ENCODE data around the gene ZBED2.

The ZBED2 gene

DNA sequence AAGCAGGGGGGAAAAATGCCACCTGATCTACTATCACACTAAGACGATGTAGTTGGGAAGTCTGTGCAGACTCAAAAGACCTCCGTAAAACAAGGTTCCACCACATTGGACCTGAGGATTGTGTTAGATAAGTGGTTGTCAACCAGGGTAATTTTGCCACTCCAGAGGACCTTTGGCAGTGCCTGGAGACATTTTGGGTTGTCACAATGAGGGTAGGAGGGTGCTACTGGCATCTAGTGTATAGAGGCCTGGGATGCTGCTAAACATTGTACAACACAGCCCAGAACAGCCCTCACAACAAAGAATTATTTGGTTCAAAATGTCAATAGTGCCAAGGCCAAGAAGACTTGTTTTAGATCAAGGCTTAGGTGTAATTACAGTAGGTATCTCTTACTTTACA, 14.6 kb upstream of the ZBED2 start:
- Histone ChIP-seq H3K27ac (no peak overlapping the region), H3K9me3 (ENCODE audit: low read depth, low read length) (no peaks in the 10 kb centered on the region), H3K36me3 (ENCODE audit: insufficient read depth, low read length) (no peaks in the 10 kb centered on the region), H3K9ac (ENCODE audit: insufficient read length) (no peak overlapping the region), H3K4me3 (no peak overlapping the region)
- TF ChIP-seq POLR2AphosphoS5 (IDR thresholded peaks at IDR 0.05; ENCODE audit: borderline replicate concordance, low read depth, low read length) (no peak), EZH2 (IDR thresholded peaks at IDR 0.05) (no peak), FOXP2 (optimal IDR thresholded peaks at IDR 0.05; ENCODE audit: control extremely low read depth, extremely low read length, insufficient read depth) (no peak)
- no peak for DNase-seq (ENCODE audit: low read depth, low spot score)

DNA sequence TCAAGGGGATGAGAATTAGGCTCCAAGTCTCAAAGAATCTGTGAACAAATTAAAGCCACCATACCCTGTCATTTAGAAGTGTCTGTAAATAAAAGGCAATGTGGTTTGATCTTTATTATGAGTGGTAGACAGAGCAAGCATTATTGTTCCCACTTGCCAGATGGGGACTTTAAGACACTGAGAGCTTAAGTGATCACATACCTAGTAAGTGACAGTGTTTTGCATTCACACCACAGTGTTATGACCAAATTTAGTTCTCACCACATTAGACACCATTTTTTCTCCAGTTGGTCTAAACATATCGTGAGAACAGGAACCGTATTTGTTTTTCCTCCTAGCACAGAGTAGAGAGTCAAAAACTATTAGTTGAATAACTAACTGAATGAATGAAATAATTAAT, 13.2 kb upstream of the ZBED2 start:
- no peak for TF ChIP-seq EZH2 (IDR thresholded peaks at IDR 0.05)
- no peak for TF ChIP-seq FOXP2 (optimal IDR thresholded peaks at IDR 0.05; ENCODE audit: control extremely low read depth, extremely low read length, insufficient read depth)
- no peak for TF ChIP-seq POLR2AphosphoS5 (IDR thresholded peaks at IDR 0.05; ENCODE audit: borderline replicate concordance, low read depth, low read length)
- Histone ChIP-seq H3K9me3 (ENCODE audit: low read depth, low read length) (no peaks in the 10 kb centered on the region), H3K36me3 (ENCODE audit: insufficient read depth, low read length) (no peaks in the 10 kb centered on the region), H3K9ac (ENCODE audit: insufficient read length) (no peak overlapping the region), H3K4me3 (no peak overlapping the region), H3K27ac (no peak overlapping the region)
- no peak for DNase-seq (ENCODE audit: low read depth, low spot score)

DNA sequence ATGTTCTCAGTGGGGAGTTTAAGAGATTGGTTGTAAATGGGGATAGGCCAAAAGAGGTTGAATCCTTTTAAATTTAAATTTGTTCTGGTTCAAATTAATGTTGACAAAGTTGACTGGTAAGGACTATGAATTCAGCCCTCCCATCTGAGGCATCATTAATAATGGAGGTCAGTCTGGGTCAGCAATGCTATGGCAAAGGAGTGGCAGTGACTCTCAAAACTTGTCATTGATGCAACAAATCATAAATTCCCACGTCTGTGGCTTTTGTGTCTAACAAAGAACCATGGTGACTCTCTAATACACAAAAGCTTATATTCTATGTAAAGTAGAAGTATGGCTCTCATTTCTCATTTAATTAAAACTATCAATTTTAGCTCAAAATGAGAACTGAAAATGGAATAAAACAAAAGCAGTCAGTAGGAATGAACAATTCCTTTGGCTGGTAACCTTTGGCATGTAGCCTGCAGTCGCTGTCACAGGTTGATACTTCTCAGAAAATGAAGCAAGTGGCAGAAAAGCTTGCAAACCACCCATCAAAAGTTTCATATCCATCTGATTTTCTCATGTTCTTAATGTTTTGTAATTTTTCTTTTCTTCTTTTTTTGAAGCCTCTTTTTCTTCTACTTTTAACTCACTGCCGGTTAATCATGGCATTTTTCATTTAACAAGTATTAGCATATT, 12.2 kb upstream of the ZBED2 start:
- Histone ChIP-seq H3K27ac (no peak overlapping the region), H3K9me3 (ENCODE audit: low read depth, low read length) (no peaks in the 10 kb centered on the region)

DNA sequence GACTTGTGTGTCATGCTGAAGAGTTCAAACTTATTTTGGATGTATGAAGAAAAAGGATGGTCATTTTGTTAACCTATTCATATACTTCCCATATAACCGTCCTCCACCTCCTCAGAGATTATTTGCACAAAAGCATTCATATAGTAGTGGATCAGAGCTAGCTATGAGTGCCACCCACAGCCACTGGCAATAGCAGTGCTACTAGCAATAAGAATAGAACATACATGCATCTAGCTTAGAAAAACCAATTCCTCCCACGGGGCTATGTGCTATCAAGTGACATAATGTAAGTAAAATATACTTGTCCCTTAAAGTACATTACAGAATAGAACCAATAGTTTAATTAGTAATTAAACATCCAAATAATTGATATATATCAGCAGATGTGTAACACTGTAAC, 10.3 kb upstream of the ZBED2 start:
- H3K4me3 ChIP-seq = no peak overlapping the region
- no peak overlapping the region for H3K27ac ChIP-seq
- TF ChIP-seq FOXP2 (optimal IDR thresholded peaks at IDR 0.05; ENCODE audit: control extremely low read depth, extremely low read length, insufficient read depth) (no peak), EZH2 (IDR thresholded peaks at IDR 0.05) (no peak), POLR2AphosphoS5 (IDR thresholded peaks at IDR 0.05; ENCODE audit: borderline replicate concordance, low read depth, low read length) (no peak)
- no peak overlapping the region for H3K9ac ChIP-seq (ENCODE audit: insufficient read length)
- H3K9me3 ChIP-seq (ENCODE audit: low read depth, low read length) = no peaks in the 10 kb centered on the region
- H3K36me3 ChIP-seq (ENCODE audit: insufficient read depth, low read length) = no peaks in the 10 kb centered on the region
- DNase-seq (ENCODE audit: low read depth, low spot score) = no peak

More for the DNA sequence above, 12.2 kb upstream of the ZBED2 start:
- no peaks in the 10 kb centered on the region for H3K36me3 ChIP-seq (ENCODE audit: insufficient read depth, low read length)
- no peak overlapping the region for H3K4me3 ChIP-seq
- no peak for TF ChIP-seq EZH2 (IDR thresholded peaks at IDR 0.05)
- TF ChIP-seq FOXP2 (optimal IDR thresholded peaks at IDR 0.05; ENCODE audit: control extremely low read depth, extremely low read length, insufficient read depth) = no peak
- no peak for TF ChIP-seq POLR2AphosphoS5 (IDR thresholded peaks at IDR 0.05; ENCODE audit: borderline replicate concordance, low read depth, low read length)
- no peak for DNase-seq (ENCODE audit: low read depth, low spot score)
- no peak overlapping the region for H3K9ac ChIP-seq (ENCODE audit: insufficient read length)

DNA sequence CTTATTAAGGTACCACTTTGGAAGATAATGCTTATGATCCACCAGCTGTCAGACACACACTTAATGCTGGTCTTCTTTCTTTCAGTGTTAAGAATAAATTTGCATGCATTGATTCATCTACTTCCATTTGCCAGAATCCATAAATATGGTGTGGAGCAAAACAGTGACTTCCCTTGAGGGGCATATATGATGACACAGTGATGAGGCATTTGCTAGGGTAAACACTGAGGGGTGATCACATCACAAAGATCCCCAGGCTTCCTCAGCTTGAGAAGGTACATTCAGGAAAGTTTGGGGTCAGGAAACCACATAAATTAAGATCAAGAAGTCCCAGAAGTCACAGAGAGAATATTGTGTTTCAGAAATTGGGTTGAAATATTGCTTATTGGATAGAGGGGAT, 9.9 kb upstream of the ZBED2 start:
- no peak overlapping the region for H3K27ac ChIP-seq
- no peaks in the 10 kb centered on the region for H3K9me3 ChIP-seq (ENCODE audit: low read depth, low read length)
- DNase-seq (ENCODE audit: low read depth, low spot score) = no peak
- no peak for TF ChIP-seq POLR2AphosphoS5 (IDR thresholded peaks at IDR 0.05; ENCODE audit: borderline replicate concordance, low read depth, low read length)
- no peak for TF ChIP-seq FOXP2 (optimal IDR thresholded peaks at IDR 0.05; ENCODE audit: control extremely low read depth, extremely low read length, insufficient read depth)
- TF ChIP-seq EZH2 (IDR thresholded peaks at IDR 0.05) = no peak
- no peak overlapping the region for H3K4me3 ChIP-seq
- H3K9ac ChIP-seq (ENCODE audit: insufficient read length) = no peak overlapping the region
- H3K36me3 ChIP-seq (ENCODE audit: insufficient read depth, low read length) = no peaks in the 10 kb centered on the region

DNA sequence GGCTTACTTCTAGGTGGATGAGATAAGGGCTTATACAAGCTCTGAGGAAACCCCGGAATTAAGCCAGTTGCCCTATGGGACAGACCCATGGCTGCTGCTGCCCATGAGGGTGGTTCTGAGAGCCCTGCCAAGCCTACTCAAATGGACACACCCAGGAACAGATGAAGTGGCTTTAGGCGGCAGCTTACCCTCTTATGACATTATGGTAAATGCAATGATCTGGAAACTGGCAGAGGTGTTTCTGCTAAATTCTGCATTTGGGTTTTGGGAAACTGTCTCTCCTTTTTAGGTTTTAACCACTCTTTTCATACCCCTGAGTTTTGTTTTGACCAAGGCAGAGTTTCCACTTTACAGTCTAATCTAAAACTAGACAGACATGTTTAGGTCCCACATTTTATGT, 9.0 kb upstream of the ZBED2 start:
- TF ChIP-seq POLR2AphosphoS5 (IDR thresholded peaks at IDR 0.05; ENCODE audit: borderline replicate concordance, low read depth, low read length) (no peak), FOXP2 (optimal IDR thresholded peaks at IDR 0.05; ENCODE audit: control extremely low read depth, extremely low read length, insufficient read depth) (no peak), EZH2 (IDR thresholded peaks at IDR 0.05) (no peak)
- no peak overlapping the region for H3K4me3 ChIP-seq
- DNase-seq (ENCODE audit: low read depth, low spot score) = no peak
- no peaks in the 10 kb centered on the region for H3K9me3 ChIP-seq (ENCODE audit: low read depth, low read length)
- no peak overlapping the region for H3K27ac ChIP-seq
- H3K9ac ChIP-seq (ENCODE audit: insufficient read length) = no peak overlapping the region
- no peaks in the 10 kb centered on the region for H3K36me3 ChIP-seq (ENCODE audit: insufficient read depth, low read length)

DNA sequence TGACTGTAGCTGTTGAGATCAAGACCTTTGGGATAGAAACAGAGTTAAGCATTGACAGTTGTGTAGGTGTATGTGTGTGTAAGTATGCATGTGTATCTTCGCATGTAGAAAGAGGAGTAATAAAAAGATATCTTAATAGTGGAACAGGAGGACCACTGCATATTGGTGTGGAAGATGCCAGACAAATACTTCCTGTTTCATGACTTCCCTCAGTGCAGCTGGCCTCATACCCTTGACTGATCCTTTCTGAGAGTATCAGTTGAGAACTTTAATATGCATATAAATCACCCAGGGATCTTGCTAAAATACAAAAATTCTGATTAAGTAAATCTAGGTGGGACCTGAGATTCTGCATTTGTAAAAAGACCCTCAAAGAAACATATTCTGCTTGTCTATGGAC, 8.5 kb upstream of the ZBED2 start:
- H3K27ac ChIP-seq = no peak overlapping the region
- no peaks in the 10 kb centered on the region for H3K36me3 ChIP-seq (ENCODE audit: insufficient read depth, low read length)
- H3K9me3 ChIP-seq (ENCODE audit: low read depth, low read length) = no peaks in the 10 kb centered on the region
- no peak for DNase-seq (ENCODE audit: low read depth, low spot score)
- no peak overlapping the region for H3K9ac ChIP-seq (ENCODE audit: insufficient read length)
- no peak overlapping the region for H3K4me3 ChIP-seq
- TF ChIP-seq EZH2 (IDR thresholded peaks at IDR 0.05) = no peak
- TF ChIP-seq POLR2AphosphoS5 (IDR thresholded peaks at IDR 0.05; ENCODE audit: borderline replicate concordance, low read depth, low read length) = no peak
- TF ChIP-seq FOXP2 (optimal IDR thresholded peaks at IDR 0.05; ENCODE audit: control extremely low read depth, extremely low read length, insufficient read depth) = no peak

DNA sequence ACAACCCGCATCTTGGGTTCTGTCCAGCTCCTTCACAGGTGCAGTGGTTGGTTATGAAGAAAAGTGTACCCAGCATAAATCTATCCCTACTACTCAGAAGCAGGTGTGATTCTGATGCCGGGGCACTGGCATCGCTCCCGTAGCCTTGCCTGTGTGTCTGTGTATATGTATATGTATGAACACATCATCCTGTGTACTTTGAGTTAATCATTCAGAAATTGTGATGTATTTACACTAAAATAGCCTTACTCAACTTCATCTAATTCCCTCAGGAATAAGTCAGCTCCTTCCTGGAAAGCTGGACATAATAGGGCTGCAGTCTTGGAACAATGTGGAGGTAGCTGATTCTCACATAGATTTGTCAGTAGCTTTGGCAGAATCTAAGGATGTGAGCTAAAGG, 6.7 kb upstream of the ZBED2 start:
- Histone ChIP-seq H3K4me3 (no peak overlapping the region), H3K36me3 (ENCODE audit: insufficient read depth, low read length) (no peaks in the 10 kb centered on the region), H3K9me3 (ENCODE audit: low read depth, low read length) (no peaks in the 10 kb centered on the region), H3K27ac (no peak overlapping the region), H3K9ac (ENCODE audit: insufficient read length) (no peak overlapping the region)
- no peak for DNase-seq (ENCODE audit: low read depth, low spot score)
- no peak for TF ChIP-seq EZH2 (IDR thresholded peaks at IDR 0.05)
- no peak for TF ChIP-seq POLR2AphosphoS5 (IDR thresholded peaks at IDR 0.05; ENCODE audit: borderline replicate concordance, low read depth, low read length)

DNA sequence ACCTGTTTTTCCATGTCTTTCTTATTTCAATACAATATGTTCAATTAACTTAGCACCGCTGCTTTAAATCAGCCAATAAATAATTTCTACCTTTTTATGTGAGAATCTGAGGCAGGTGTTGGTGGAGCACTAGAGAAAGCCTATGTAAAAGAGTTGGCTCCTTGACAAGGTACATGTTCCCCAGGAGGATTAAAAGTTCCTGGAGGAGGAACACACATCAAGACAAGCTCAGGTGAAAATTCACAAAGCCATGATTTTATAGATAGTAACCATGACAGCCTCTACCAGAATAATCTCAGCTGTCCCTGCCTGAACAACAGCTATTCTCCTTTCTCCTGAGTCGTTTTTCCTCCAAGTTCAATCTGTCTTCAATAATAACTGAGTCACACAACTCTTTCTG, 3.4 kb upstream of the ZBED2 start:
- TF ChIP-seq POLR2AphosphoS5 (IDR thresholded peaks at IDR 0.05; ENCODE audit: borderline replicate concordance, low read depth, low read length) (no peak), EZH2 (IDR thresholded peaks at IDR 0.05) (no peak), FOXP2 (optimal IDR thresholded peaks at IDR 0.05; ENCODE audit: control extremely low read depth, extremely low read length, insufficient read depth) (no peak)
- Histone ChIP-seq H3K27ac (no peak overlapping the region), H3K4me3 (no peak overlapping the region), H3K36me3 (ENCODE audit: insufficient read depth, low read length) (no peaks in the 10 kb centered on the region), H3K9ac (ENCODE audit: insufficient read length) (no peak overlapping the region), H3K9me3 (ENCODE audit: low read depth, low read length) (no peaks in the 10 kb centered on the region)
- DNase-seq (ENCODE audit: low read depth, low spot score) = no peak
